Activated naive CD4-positive, alpha-beta T cell treated with anti-CD3 and anti-CD28 coated beads, Interleukin-2, amount 50 U/mL, for 24 hours (primary cell): ENCODE measurements around the gene SEPTIN5.

Experiments used
- H3K27ac Mint-ChIP-seq: one replicate; pipeline ENCODE4 v1.8.0; 2021; ENCODE audit warnings: mild to moderate bottlenecking, mixed read lengths
- H3K27me3 Mint-ChIP-seq: one replicate; pipeline ENCODE4 v1.8.0; 2021; ENCODE audit warnings: mixed read lengths
- H3K36me3 Mint-ChIP-seq: one replicate; pipeline ENCODE4 v1.8.0; 2021; ENCODE audit warnings: mixed read lengths
- H3K4me1 Mint-ChIP-seq: one replicate; pipeline ENCODE4 v1.8.0; 2021; ENCODE audit warnings: mixed read lengths
- H3K4me3 Mint-ChIP-seq: one replicate; pipeline ENCODE4 v1.8.0; 2021; ENCODE audit warnings: mild to moderate bottlenecking, mixed read lengths
- H3K9me3 Mint-ChIP-seq: one replicate; pipeline ENCODE4 v1.8.0; 2021; ENCODE audit warnings: mixed read lengths

Gene SEPTIN5

GRCh38 chr22:19762568-19763457 is 48.5 kb downstream of the SEPTIN5 start:
- Mint-ChIP-seq H3K9me3 (no peaks in the 10 kb centered on the region), H3K4me3 (no peak overlapping the region), H3K27ac (no peak overlapping the region), H3K27me3 (peaks cover 35% of the 10 kb centered on the region), H3K4me1 (peaks cover 23% of the 10 kb centered on the region), H3K36me3 (peaks cover 6% of the 10 kb centered on the region)

GRCh38 chr22:19763458-19764298 is 49.4 kb downstream of the SEPTIN5 start:
- Mint-ChIP-seq H3K4me3 (no peak overlapping the region), H3K36me3 (peaks cover 6% of the 10 kb centered on the region), H3K27ac (peak overlapping the region; percentile 51), H3K4me1 (peaks cover 22% of the 10 kb centered on the region), H3K27me3 (peaks cover 38% of the 10 kb centered on the region), H3K9me3 (no peaks in the 10 kb centered on the region)

- Mint-ChIP-seq H3K4me3 (no peak overlapping the region), H3K9me3 (no peaks in the 10 kb centered on the region), H3K27me3 (peaks cover 41% of the 10 kb centered on the region), H3K4me1 (peaks cover 22% of the 10 kb centered on the region), H3K27ac (no peak overlapping the region), H3K36me3 (peaks cover 6% of the 10 kb centered on the region)
These were observed 49.9 kb downstream of the SEPTIN5 start for GRCh38 chr22:19764299-19764593.

GRCh38 chr22:19764636-19765476 is 50.6 kb downstream of the SEPTIN5 start:
- peaks cover 43% of the 10 kb centered on the region for H3K27me3 Mint-ChIP-seq
- peaks cover 17% of the 10 kb centered on the region for H3K4me1 Mint-ChIP-seq
- H3K4me3 Mint-ChIP-seq, result peak overlapping the region; percentile 61
- peaks cover 6% of the 10 kb centered on the region for H3K36me3 Mint-ChIP-seq
- no peaks in the 10 kb centered on the region for H3K9me3 Mint-ChIP-seq
- H3K27ac Mint-ChIP-seq, result no peak overlapping the region

- no peak overlapping the region for H3K27ac Mint-ChIP-seq
- peaks cover 2% of the 10 kb centered on the region for H3K36me3 Mint-ChIP-seq
- peaks cover 11% of the 10 kb centered on the region for H3K4me1 Mint-ChIP-seq
- peak overlapping the region; percentile 78 for H3K4me3 Mint-ChIP-seq
- no peaks in the 10 kb centered on the region for H3K9me3 Mint-ChIP-seq
- peaks cover 46% of the 10 kb centered on the region for H3K27me3 Mint-ChIP-seq
These were observed 51.4 kb downstream of the SEPTIN5 start for GRCh38 chr22:19765477-19766239.

- no peak overlapping the region for H3K27ac Mint-ChIP-seq
- H3K27me3 Mint-ChIP-seq, result peaks cover 47% of the 10 kb centered on the region
- H3K9me3 Mint-ChIP-seq, result no peaks in the 10 kb centered on the region
- peaks cover 2% of the 10 kb centered on the region for H3K36me3 Mint-ChIP-seq
- peaks cover 11% of the 10 kb centered on the region for H3K4me1 Mint-ChIP-seq
- no peak overlapping the region for H3K4me3 Mint-ChIP-seq
These were observed 51.9 kb downstream of the SEPTIN5 start for GRCh38 chr22:19766240-19766510.

GRCh38 chr22:19766511-19767426 is 52.5 kb downstream of the SEPTIN5 start:
- H3K27me3 Mint-ChIP-seq, result peaks cover 46% of the 10 kb centered on the region
- no peak overlapping the region for H3K4me3 Mint-ChIP-seq
- peaks cover 7% of the 10 kb centered on the region for H3K4me1 Mint-ChIP-seq
- H3K27ac Mint-ChIP-seq, result no peak overlapping the region
- no peaks in the 10 kb centered on the region for H3K9me3 Mint-ChIP-seq
- peaks cover 2% of the 10 kb centered on the region for H3K36me3 Mint-ChIP-seq

GRCh38 chr22:19767427-19768341 is 53.4 kb downstream of the SEPTIN5 start:
- Mint-ChIP-seq H3K27ac (peak overlapping the region; percentile 12), H3K4me1 (peaks cover 7% of the 10 kb centered on the region), H3K9me3 (no peaks in the 10 kb centered on the region), H3K36me3 (peaks cover 2% of the 10 kb centered on the region), H3K27me3 (peaks cover 46% of the 10 kb centered on the region), H3K4me3 (no peak overlapping the region)

- H3K27me3 Mint-ChIP-seq, result peaks cover 50% of the 10 kb centered on the region
- no peaks in the 10 kb centered on the region for H3K9me3 Mint-ChIP-seq
- peaks cover 7% of the 10 kb centered on the region for H3K4me1 Mint-ChIP-seq
- peaks cover 2% of the 10 kb centered on the region for H3K36me3 Mint-ChIP-seq
- H3K4me3 Mint-ChIP-seq, result no peak overlapping the region
- H3K27ac Mint-ChIP-seq, result no peak overlapping the region
These were observed 55.1 kb downstream of the SEPTIN5 start for GRCh38 chr22:19769393-19769715.

GRCh38 chr22:19770349-19771220 is 56.3 kb downstream of the SEPTIN5 start:
- no peaks in the 10 kb centered on the region for H3K9me3 Mint-ChIP-seq
- no peak overlapping the region for H3K4me3 Mint-ChIP-seq
- H3K36me3 Mint-ChIP-seq, result no peaks in the 10 kb centered on the region
- peaks cover 4% of the 10 kb centered on the region for H3K4me1 Mint-ChIP-seq
- H3K27me3 Mint-ChIP-seq, result peaks cover 45% of the 10 kb centered on the region
- H3K27ac Mint-ChIP-seq, result no peak overlapping the region

GRCh38 chr22:19772422-19772672 is 58.0 kb downstream of the SEPTIN5 start:
- Mint-ChIP-seq H3K27ac (no peak overlapping the region), H3K27me3 (peaks cover 47% of the 10 kb centered on the region), H3K4me1 (peaks cover 4% of the 10 kb centered on the region), H3K9me3 (no peaks in the 10 kb centered on the region), H3K4me3 (no peak overlapping the region), H3K36me3 (no peaks in the 10 kb centered on the region)
